KOPT-K1 (cell line): ENCODE results near the gene ULK4.

Source experiments
- H3K27ac ChIP-seq: fragments of 200-600 bp; sonication (generic); 2 replicates; pipeline ENCODE4 v1.5.1; 2016; ENCODE audit warnings: antibody characterized with exemption, mild to moderate bottlenecking, low read depth, low read length; ENCODE audit not compliant: poor library complexity, severe bottlenecking
- H3K36me3 ChIP-seq: fragments of 200-600 bp; sonication (generic); 2 replicates; pipeline ENCODE4 v1.5.1; 2017; ENCODE audit warnings: antibody characterized with exemption, mild to moderate bottlenecking, low read length, moderate library complexity; ENCODE audit not compliant: insufficient read depth
- H3K9me3 ChIP-seq: fragments of 200-600 bp; sonication (generic); 2 replicates; pipeline ENCODE4 v1.5.1; 2017; ENCODE audit warnings: antibody characterized with exemption, low read length, mild to moderate bottlenecking; ENCODE audit not compliant: insufficient read depth, poor library complexity, severe bottlenecking

The ULK4 gene

GRCh38 chr3:41204369-41204768 is 757.5 kb downstream of the ULK4 start:
- H3K36me3 ChIP-seq, result 0 out of 2 replicates have a peak, but pooled peaks cover 7% of the 10 kb centered on the region
- H3K27ac ChIP-seq, result no peak overlapping the region
- H3K9me3 ChIP-seq, result peaks cover 4% of the 10 kb centered on the region

- H3K36me3 ChIP-seq, result no peaks in the 10 kb centered on the region
These were observed 759.0 kb downstream of the ULK4 start for GRCh38 chr3:41202834-41203345.

GRCh38 chr3:41202075-41202833 is 759.6 kb downstream of the ULK4 start:
- H3K36me3 ChIP-seq, result no peaks in the 10 kb centered on the region
- H3K27ac ChIP-seq, result no peak overlapping the region
- no peaks in the 10 kb centered on the region for H3K9me3 ChIP-seq

More at GRCh38 chr3:41202834-41203345, 759.0 kb downstream of the ULK4 start:
- Histone ChIP-seq H3K27ac (no peak overlapping the region), H3K9me3 (no peaks in the 10 kb centered on the region)

GRCh38 chr3:41200669-41201021 is 761.3 kb downstream of the ULK4 start:
- H3K27ac ChIP-seq, result peak overlapping the region; percentile 94
- no peaks in the 10 kb centered on the region for H3K36me3 ChIP-seq
- H3K9me3 ChIP-seq, result no peaks in the 10 kb centered on the region

- Histone ChIP-seq H3K27ac (peak overlapping the region; percentile 94), H3K9me3 (no peaks in the 10 kb centered on the region)
These were observed 761.8 kb downstream of the ULK4 start for GRCh38 chr3:41199866-41200668.

GRCh38 chr3:41198950-41199865 is 762.7 kb downstream of the ULK4 start, which contains the start of gene CTNNB1:
Gene CTNNB1, plus strand, starts transcription at chr3:41199505. Its CDS starts 24,564 bp downstream, at chr3:41224069.
- Histone ChIP-seq H3K36me3 (no peaks in the 10 kb centered on the region), H3K27ac (peak within 1 kb of the TSS; percentile 94), H3K9me3 (no peaks in the 10 kb centered on the region)

More at GRCh38 chr3:41199866-41200668, 761.8 kb downstream of the ULK4 start:
- H3K36me3 ChIP-seq, result no peaks in the 10 kb centered on the region

GRCh38 chr3:41198526-41198925 is 763.4 kb downstream of the ULK4 start:
- H3K27ac ChIP-seq, result peak overlapping the region; percentile 94
- no peaks in the 10 kb centered on the region for H3K36me3 ChIP-seq
- H3K9me3 ChIP-seq, result no peaks in the 10 kb centered on the region

GRCh38 chr3:41198046-41198445 is 763.9 kb downstream of the ULK4 start:
- Histone ChIP-seq H3K27ac (no peak overlapping the region), H3K36me3 (no peaks in the 10 kb centered on the region), H3K9me3 (no peaks in the 10 kb centered on the region)
